Left lobe of liver (tissue), 2 donors: ENCODE measurements around the gene CYP2A7. TPM values are rescaled to one million over a fixed set of nuclear protein-coding genes. Genes with fewer than 3 reads are reported as not detected.
"Not testable (repeated sequence)": the region's sequence is repeated elsewhere in the genome, so short reads cannot be mapped to it uniquely, and the experiment has no call there.

Experiments
- ATAC-seq: fragments of 200-7000 bp; cut with Tn5 transposase; one replicate; pipeline ENCODE4 v1.9.1; 2020; ENCODE audit warnings: mild to moderate bottlenecking, moderate library complexity
- DNase-seq: peaks from one replicate; pipeline ENCODE4 v3.0.0-alpha.2; 2020; ENCODE audit warnings: low spot score
- total RNA-seq: library from RNA; stranded (reverse); gene quantifications from one replicate; pipeline ENCODE4 v1.2.1, GENCODE V29; 2021
- donor health status: DM: no; HTN: no; CAD: no; lungs with moderate emphysema.
- donor health status: DM: no; HTN: yes; CAD: no.

CYP2A7 gene, protein sequence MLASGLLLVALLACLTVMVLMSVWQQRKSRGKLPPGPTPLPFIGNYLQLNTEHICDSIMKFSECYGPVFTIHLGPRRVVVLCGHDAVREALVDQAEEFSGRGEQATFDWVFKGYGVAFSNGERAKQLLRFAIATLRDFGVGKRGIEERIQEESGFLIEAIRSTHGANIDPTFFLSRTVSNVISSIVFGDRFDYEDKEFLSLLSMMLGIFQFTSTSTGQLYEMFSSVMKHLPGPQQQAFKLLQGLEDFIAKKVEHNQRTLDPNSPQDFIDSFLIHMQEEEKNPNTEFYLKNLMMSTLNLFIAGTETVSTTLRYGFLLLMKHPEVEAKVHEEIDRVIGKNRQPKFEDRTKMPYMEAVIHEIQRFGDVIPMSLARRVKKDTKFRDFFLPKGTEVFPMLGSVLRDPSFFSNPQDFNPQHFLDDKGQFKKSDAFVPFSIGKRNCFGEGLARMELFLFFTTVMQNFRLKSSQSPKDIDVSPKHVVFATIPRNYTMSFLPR
- total RNA-seq: 485 TPM

DNA sequence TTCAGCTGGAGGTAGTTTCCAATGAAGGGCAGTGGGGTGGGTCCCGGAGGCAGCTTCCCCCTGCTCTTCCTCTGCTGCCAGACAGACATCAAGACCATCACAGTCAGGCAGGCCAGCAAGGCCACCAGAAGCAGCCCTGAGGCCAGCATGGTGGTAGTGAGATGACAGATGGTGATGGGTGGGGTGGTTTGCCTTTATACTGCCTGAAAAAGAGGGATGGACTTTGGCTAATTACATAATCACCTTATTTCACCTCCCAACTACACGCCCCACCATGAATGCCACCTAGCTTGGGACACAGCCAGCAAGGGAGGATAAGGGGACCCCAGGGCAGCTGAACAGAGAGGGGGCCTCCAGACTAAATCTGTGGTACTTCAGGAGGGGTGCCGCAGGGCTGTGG lies at the start of gene CYP2A7:
TSS of gene CYP2A7 (minus strand) at position 170 of the 400 bp plus-strand sequence. CDS start at position 149, 21 bp downstream.
- ATAC-seq (peak; percentile 43), DNase-seq (peak; percentile 55)

DNA sequence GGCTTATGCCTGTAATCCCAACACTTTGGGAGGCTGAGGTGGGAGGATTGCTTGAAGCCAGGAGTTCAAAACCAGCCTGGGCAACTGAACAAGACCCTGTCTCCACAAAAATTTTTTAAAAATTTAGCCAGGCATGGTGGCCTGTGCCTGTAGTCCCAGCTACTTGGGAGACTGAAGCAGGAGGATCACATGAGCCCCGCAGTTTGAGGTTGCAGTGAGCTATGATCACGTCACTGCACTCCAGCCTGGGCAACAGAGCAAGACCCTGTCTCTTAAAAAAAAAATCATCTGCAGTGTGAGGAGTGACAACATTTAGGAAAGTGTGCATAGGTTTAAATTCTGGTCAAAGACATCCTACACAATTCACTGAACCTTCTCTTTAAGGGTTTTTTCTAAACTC lies 48.8 kb upstream of the CYP2A7 start:
- DNase-seq: peak; percentile 28
- ATAC-seq: not testable (repeated sequence)

DNA sequence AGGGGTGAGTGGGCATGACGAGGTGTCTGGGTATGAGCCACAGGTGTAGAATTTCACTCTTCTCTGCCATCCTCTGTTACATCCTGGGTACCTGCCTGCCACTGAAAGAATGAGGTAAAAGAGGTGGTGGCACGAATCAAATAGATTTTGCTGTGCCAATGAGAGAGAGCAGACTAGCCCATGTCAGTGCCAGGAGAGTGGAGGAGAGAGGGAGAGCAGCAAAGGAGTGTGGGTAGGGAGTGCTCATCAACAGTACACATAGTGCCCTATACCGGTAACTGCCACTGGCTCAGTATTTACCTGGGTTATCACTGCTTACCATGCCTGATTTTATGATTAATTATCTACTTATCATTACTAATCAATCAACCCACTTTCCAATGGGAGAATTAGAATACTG lies 47.9 kb upstream of the CYP2A7 start:
- peak; percentile 35 for DNase-seq
- ATAC-seq: peak; percentile 27

DNA sequence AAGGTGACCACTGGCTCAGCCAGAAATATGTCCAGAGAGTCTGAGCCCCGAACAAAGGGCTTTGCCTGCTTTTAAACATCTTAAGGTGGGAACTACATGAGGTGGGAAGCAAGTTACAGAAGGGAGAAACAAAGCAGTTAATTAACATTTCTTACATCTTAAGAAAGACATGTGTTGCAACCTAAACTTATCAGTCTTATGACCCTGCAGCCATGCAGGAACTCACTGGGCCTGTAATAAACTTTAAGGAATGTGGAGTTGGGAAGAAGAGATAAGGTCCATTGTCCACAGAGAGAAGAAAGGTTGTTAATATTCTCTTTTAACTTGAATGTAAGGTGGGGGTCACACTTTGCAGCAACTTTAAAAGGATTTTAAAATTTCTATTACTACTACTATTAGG lies 46.8 kb upstream of the CYP2A7 start:
- ATAC-seq: no peak
- DNase-seq: no peak

DNA sequence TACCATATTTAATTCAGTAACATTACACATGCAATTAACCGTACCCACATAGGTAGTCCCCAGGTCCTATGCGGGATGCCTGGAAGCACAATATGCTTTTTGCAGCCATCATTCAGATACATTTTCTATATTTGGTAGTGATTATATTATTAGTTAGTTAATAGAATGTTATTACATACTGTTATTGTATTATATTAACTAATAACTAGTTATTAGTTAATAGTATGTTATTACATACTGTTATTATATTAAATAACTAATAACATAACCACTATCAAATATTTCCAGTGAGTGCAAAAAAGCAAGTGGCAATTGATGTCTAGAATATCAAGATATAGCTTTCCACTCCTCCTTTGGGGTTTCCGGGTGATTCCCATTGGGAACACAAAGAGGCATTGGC lies 45.5 kb upstream of the CYP2A7 start:
- ATAC-seq: no peak
- DNase-seq: no peak

DNA sequence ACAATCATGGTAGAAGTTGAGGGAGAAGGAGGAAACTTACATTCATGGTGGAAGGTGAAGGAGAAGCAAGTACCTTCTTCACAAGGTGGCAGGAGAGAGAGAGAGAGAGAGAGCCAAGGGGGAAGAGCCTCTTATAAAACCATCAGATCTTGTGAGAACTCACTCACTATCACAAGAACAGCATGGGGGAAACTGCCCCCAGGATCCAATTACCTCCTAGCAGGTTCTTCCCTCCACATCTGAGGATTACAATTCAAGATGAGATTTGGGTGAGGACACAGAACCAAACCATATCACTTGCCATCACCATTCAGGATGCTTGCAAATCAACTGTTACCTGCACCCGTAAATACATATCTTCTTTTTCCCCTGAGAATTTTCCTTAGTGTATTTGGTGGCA lies 44.2 kb upstream of the CYP2A7 start:
- ATAC-seq, DNase-seq: not testable (repeated sequence)

DNA sequence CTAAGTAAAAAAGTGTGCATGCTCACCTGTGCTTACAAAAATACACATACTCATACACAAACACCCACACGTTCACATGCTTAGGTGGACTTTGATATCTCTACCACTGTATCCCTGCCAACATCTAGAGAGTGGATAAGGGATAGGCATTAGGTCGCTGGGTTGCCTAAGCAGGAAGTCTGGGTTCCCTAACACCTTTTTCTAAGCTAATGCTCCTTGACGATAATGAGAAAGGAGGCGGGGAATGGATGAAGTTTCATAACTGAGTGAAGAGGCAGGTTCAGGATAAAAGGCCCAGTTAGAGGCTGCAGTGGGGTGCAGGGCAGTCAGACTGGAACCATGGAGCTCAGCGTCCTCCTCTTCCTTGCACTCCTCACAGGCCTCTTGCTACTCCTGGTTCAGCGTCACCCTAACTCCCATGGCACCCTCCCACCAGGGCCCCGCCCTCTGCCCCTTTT lies 41.9 kb upstream of the CYP2A7 start:
- peak; percentile 58 for ATAC-seq
- peak; percentile 73 for DNase-seq

DNA sequence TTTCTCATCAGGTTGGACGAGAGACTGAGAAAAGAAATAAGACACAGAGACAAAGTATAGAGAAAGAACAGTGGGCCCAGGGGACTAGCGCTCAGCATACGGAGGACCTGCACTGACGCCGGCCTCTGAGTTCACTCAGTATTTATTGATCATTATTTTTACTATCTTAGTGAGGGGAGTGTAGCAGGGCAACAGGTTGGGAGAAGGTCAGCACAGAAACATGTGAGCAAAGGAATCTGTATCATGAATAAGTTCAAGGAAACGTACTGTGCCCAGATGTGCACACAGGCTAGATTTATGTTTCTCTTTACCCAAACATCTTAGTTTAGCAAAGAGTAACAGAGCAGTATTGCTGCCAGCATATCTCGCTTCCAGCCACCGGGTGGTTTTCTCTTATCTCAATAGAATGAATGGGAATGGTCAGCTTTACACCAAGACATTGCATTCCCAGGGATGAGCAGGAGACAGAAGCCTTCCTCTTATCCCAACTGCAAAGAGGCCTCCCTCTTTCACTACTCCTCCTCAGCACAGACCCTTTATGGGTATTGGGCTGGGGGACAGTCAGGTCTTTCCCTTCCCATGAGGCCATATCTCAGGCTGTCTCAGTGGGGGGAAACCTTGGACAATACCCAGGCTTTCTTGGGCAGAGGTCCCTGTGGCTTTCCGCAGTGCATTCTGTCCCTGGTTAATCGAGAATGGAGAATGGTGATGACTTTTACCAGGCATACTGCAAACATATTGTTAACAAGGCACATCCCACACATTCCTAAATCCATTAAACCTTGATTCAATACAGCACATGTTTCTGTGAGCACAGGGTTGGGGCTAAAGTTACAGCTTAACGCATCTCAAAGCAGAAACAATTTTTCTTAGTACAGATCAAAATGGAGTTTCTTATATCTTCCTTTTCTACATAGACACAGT lies 40.5 kb upstream of the CYP2A7 start:
- DNase-seq: peak; percentile 23
- ATAC-seq: not testable (repeated sequence)

DNA sequence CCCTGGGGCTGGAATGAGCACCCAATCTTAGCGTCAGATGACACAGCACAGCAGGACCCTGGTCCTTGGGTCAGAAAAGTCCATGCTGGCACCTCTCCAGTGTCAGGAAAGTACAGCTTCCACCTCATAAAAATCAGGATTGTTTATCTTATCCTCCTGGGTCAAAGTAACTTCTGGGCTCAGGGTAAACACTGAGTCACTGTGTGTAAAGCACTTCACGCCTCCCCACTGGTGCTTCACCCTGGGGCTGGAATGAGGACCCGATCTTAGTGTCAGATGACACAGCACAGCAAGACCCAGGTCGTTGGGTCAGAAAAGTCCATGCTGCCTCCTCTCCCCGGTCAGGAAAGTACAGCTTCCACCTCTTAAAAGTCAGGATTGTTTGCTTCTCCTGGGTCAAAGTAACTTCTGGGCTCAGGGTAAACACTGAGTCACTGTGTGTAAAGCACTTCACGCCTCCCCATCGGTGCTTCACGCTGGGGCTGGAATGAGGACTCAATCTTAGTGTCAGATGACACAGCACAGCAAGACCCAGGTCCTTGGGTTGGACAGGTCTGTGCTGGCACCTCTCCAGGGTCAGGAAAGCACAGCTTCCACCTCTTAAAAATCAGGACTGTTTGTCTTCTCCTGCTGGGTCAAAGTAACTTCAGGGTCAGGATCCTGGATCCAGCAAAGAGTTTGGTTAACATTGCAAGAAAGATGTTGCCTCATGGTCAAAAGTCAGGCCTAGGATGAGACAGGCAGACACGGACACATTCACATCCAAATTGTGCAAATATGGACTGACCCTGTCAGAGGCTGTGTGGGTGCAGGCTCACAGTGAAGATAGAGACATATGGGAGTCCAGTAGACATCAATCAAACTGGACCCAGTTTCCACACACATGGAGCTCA lies 39.2 kb upstream of the CYP2A7 start:
- DNase-seq: peak; percentile 91
- peak; percentile 69 for ATAC-seq

DNA sequence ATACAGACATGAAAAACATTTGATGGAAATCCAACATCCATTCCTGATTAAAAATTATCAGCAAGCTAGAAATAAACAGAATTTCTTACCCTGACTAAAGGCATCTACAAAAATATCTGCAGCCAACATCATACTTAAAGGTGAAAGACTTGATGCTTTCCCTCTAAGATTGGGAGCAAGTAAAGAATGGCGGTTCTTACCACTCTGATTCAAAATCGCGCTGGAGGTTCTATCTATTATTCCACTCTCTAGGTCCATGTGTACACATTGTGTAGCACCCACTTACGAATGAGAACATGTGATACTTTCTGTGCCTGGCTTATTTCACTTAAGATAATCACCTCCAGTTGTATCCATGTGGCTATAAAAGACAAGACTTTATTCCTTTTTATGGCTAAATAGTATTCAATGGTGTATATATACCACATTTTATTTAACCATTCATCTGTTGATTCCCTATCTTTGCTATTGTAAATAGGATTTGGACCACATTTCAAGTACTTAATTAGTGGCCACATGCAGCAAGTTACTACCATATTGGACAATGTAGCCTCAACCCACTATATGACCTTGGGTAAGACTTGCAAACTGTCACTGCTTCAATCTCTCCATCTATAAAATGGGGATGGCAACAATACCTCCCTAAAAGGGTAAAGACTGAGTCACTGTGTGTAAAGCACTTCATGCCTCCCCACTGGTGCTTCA lies 38.4 kb upstream of the CYP2A7 start:
- DNase-seq: no peak
- no peak for ATAC-seq

DNA sequence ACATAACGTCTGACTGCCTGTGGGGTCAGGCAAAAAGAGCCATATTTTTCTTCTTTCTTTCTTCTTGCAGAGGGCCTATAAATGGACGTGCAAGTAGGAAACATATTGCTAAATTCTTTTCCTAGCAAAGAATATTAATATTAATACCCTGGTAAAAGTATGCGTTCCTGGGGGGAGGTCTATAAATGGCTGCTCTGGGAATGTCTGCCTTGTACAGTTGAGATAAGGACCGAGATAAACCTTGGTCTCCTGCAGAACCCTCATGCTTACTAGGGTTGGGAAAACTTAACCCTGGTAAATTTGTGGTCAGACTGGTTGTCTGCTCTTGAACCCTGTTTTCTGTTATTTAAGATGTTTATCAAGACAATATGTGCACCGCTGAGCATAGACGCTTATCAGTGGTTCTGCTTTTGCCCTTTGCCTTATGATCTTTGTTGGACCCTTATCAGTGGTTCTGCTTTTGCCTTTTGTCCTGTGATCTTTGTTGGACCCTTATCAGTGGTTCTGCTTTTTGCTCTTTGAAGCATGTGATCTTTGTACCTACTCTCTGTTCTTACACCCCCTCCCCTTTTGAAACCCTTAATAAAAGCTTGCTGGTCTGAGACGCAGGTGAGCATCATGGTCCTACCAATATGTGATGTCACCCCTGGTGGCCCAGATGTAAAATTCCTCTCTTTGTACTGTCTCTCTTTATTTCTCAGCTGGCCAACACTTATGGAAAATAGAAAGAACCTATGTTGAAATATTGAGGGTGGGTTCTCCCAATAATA lies 37.7 kb upstream of the CYP2A7 start:
- ATAC-seq, DNase-seq: not testable (repeated sequence)

DNA sequence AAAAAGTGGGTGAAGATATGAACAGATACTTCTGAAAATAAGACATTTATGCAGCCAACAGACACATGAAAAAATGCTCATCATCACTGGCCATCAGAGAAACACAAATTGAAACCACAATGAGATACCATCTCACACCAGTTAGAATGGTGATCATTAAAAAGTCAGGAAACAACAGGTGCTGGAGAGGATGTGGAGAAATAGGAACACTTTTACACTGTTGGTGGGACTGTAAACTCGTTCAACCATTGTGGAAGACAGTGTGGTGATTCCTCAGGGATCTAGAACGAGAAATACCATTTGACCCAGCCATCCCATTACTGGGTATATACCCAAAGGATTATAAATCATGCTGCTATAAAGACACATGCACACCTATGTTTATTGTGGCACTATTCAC lies 36.3 kb upstream of the CYP2A7 start:
- DNase-seq, ATAC-seq: not testable (repeated sequence)

DNA sequence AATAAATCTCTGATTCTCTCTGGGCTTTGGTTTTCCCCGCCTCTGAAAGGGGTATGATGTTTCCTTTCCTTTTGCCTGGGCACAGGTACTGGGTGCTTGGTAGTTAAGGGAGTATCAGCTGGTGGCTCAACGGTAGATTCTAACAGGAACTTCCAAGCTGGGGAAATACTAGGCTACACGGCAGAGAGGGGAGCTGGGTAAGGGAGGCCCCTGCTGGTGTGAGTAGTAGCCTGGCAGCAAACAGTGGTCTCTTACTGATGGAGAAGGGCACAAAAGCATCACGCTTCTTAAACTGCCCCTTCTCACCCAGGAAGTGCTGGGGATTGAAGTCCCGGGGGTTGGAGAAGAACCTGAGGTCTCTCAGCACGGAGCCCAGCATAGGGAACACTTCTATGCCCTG lies 26.9 kb upstream of the CYP2A7 start:
- DNase-seq: peak; percentile 57
- peak; percentile 91 for ATAC-seq

DNA sequence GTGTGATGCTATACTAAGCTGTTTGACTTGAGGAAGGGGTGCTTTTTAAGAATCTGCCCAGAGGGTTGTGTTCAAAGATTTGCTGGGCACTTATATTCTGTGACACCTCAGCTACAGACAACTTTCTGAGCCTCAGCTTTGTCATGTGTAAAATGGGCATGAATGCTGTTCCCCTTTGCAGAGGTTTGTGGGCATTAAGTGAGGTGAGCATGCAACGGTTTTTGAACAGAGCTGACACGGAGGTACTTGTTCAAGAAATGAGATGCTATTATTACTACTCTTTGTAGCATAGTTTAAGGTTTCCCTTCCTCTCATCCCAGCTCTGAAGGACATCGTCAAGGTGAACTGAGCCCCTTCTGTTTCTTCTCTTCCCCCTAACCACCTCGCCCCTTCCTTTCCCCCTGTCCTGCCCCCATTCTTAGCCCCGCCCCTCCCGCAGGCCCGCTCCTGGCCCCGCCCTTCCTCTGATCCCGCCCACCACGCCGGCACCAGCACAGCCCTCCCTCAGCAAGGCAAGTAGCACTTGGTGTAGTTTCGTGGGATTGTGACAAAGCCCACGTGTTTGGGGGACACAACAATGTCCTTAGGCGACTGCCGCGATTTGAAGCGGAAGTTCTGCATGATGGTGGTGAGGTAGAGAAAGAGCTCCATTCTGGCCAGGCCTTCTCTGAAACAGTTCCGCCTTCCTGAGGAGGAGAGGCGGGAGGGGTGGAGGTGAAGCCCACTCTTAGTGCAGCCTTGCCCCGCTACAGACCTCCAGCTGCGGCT lies 26.1 kb upstream of the CYP2A7 start:
- ATAC-seq (peak; percentile 84), DNase-seq (no peak)

DNA sequence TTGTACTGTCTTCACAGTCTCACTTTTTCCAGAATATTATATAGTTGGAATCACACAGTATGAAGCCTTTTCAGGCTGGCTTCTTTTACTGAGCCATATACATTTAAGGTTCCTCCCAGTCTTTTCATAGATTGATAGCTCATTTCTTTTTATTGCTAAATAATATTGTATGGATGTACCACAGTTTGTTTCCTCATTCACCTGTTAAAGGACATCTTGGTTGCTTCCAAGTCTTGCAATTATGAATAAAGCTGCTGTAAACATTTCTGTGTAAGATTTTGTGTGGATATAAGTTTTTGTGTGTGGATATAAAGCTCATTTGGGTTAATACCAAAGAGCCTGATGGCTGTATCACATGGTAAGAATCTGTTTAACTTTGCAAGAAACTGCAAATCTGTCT lies 24.5 kb upstream of the CYP2A7 start:
- no peak for ATAC-seq
- no peak for DNase-seq

DNA sequence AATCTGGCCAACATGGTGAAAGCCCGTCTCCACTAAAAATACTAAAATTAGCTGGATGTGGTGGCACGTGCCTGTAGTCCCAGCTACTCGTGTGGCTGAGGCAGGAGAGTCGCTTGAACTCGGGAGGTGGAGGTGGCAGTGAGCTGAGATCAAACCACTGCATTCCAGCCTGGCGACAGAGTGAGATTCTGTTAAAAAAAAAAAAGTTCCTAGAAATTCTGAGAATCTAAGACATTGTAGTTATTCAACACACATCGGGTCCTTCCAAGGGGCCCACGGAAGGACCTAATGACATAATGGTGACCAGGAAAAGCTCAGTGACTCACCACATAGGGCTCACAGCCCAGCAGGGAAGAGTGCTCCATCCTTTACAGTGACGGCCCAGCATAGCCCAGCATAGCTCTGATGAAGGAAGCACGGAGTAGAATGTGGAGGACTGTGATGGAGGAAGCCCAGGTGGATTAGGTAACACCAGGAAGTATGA lies 22.7 kb upstream of the CYP2A7 start:
- ATAC-seq, DNase-seq: not testable (repeated sequence)

DNA sequence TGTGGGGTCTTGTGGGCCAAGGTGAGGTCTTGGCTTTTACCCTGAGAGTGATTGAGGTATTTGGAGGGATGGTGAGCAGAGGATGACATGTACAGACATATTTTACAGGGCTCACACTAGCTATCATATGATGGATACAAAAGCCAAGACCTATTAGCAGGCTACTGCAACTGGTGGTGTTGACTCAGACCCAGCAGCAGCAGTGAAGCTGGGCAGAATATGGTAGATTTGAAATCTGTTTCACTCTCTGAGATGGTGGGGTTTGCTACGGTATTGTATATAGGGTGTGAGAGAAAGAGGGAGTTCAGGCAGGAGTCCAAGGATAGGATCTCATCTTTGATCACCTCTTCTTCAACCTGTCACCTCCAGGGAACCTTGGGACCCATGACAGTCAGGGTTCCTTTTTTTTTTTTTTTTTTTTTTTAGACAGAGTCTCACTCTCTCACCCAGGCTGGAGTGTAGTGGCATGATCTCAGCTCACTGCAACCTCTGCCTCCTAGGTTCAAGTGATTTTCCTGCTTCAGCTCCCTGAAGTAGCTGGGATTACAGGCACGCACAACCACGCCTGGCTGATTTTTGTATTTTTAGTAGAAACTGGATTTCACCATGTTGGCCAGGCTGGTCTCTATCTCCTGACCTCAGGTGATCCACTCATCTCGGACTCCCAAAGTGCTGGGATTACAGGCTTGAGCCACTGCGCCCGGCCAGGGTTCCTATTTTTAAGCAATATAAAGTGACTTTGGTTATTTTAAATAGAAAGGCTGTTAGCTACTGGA lies 20.1 kb upstream of the CYP2A7 start:
- not testable (repeated sequence) for DNase-seq, ATAC-seq
